CD4-positive, alpha-beta memory T cell (primary cell): ENCODE data around the gene SIDT1. TPM values are rescaled to one million over a fixed set of nuclear protein-coding genes. Genes with fewer than 3 reads are reported as not detected.

Source experiments
- CTCF ChIA-PET: fragments of 350-600 bp; sonication (Branson Sonifier 250); formaldehyde crosslinking; loops from one replicate; lab custom pipeline; 2021; ENCODE audit warnings: inconsistent platforms; ENCODE audit not compliant: partially characterized antibody; lab: Charles Lee
- POLR2A ChIA-PET: fragments of 350-600 bp; sonication (Branson Sonifier 250); formaldehyde crosslinking; loops from one replicate; lab custom pipeline; 2021; ENCODE audit not compliant: partially characterized antibody; lab: Charles Lee
- DNase-seq, 5 donors: peaks; one replicate each; pipeline versions ENCODE4 v3.0.0 to v3.0.0-alpha.2; 2020 to 2022; ENCODE audit warnings: mixed read lengths in 1 of 5
- H3K27ac ChIP-seq: one replicate; pipeline ENCODE4 v1.7.0; 2013; ENCODE audit warnings: low read depth, low read length
- H3K27me3 ChIP-seq: 2 replicates; pipeline ENCODE4 v1.7.0; 2013; ENCODE audit warnings: mild to moderate bottlenecking, low read length, moderate library complexity; ENCODE audit not compliant: insufficient read depth
- H3K36me3 ChIP-seq: 2 replicates; pipeline ENCODE4 v1.7.0; 2013; ENCODE audit warnings: mild to moderate bottlenecking, low read length, moderate library complexity; ENCODE audit not compliant: insufficient read depth
- H3K4me1 ChIP-seq: 2 replicates; pipeline ENCODE4 v1.7.0; 2013; ENCODE audit warnings: mild to moderate bottlenecking, low read length, moderate library complexity; ENCODE audit not compliant: insufficient read depth
- H3K4me3 ChIP-seq, 2 donors: one replicate each; pipeline ENCODE4 v1.7.0; 2013; ENCODE audit warnings: low read length in 2 of 2, mild to moderate bottlenecking in 1 of 2
- H3K9me3 ChIP-seq, 2 donors: one replicate each; pipeline ENCODE4 v1.7.0; 2013; ENCODE audit warnings: low read length in 2 of 2, control low read depth in 1 of 2; ENCODE audit not compliant: control insufficient read depth in 1 of 2
- H3K27ac Mint-ChIP-seq, 7 donors: one replicate each; pipeline ENCODE4 v1.8.0; 2020 to 2021; ENCODE audit warnings: mixed read lengths in 7 of 7, mild to moderate bottlenecking in 6 of 7, inconsistent platforms in 3 of 7, moderate library complexity in 3 of 7
- H3K27me3 Mint-ChIP-seq, 2 donors: one replicate each; pipeline ENCODE4 v1.8.0; 2020 to 2021; ENCODE audit warnings: mixed read lengths in 2 of 2
- H3K36me3 Mint-ChIP-seq, 2 donors: one replicate each; pipeline ENCODE4 v1.8.0; 2020 to 2021; ENCODE audit warnings: mixed read lengths in 2 of 2, inconsistent platforms in 1 of 2, mild to moderate bottlenecking in 1 of 2
- H3K4me1 Mint-ChIP-seq, 4 donors: one replicate each; pipeline ENCODE4 v1.8.0; 2020 to 2021; ENCODE audit warnings: mixed read lengths in 4 of 4, mild to moderate bottlenecking in 1 of 4
- H3K4me3 Mint-ChIP-seq, 8 donors: one replicate each; pipeline ENCODE4 v1.8.0; 2020 to 2021; ENCODE audit warnings: mixed read lengths in 8 of 8, mild to moderate bottlenecking in 7 of 8, moderate library complexity in 6 of 8, inconsistent platforms in 3 of 8
- H3K9me3 Mint-ChIP-seq, 8 donors: one replicate each; pipeline ENCODE4 v1.8.0; 2020 to 2021; ENCODE audit warnings: mixed read lengths in 8 of 8, mild to moderate bottlenecking in 5 of 8, inconsistent platforms in 3 of 8, moderate library complexity in 1 of 8
- intact Hi-C: fragments of 100-400 bp; cut with micrococcal nuclease; formaldehyde crosslinking; loops from one replicate; pipeline ENCODE4 v1.15.1; 2023
- polyA plus RNA-seq, 2 donors: library from polyadenylated mRNA; unstranded; fragments of 300-500 nt; fragmentation: Illumina TruSeq; gene quantifications; one replicate each; pipeline ENCODE4 v1.2.3, GENCODE V29; 2021
- total RNA-seq, 2 experiments: library from RNA; stranded (reverse); gene quantifications; one replicate each; pipeline ENCODE4 v1.2.3, GENCODE V29; 2021

Gene SIDT1
- total and polyA plus RNA-seq, 4 experiments from 2014 or later = 12.1 to 56.1 (median 39.2) TPM

DNA sequence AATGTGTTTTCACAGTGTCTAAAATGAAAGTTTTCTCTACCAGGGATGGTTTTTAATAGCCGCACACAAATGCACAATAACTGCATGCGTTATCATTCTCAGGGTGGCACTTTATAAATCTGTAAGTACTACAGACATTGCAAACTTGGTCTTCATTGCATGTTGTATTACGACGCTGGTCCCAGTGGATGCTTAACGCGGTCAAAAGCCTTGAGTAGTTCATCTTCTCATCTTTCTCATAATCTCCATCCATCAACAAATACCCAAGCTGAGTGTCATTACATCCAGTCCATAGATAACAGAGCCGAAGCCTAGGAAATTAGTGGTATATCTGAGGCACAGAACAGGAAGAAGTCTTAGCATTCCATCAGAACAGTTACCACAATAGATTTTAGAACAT is 91.5 kb downstream of the SIDT1 start:
- H3K36me3 Mint-ChIP-seq = peaks cover 76 to 80% of the 10 kb centered on the region in 2 donors
- H3K27me3 Mint-ChIP-seq = no peaks in the 10 kb centered on the region
- H3K4me1 Mint-ChIP-seq = peaks cover 0 to 2% (median 0%) of the 10 kb centered on the region in 4 donors
- Histone ChIP-seq H3K4me3 (no peak overlapping the region), H3K27me3 (no peaks in the 10 kb centered on the region), H3K9me3 (no peaks in the 10 kb centered on the region), H3K27ac (no peak overlapping the region), H3K4me1 (no peaks in the 10 kb centered on the region), H3K36me3 (peaks cover 55% of the 10 kb centered on the region)
- intact Hi-C loops = no loop called here
- CTCF ChIA-PET = no interaction called here
- no peak overlapping the region for H3K4me3 Mint-ChIP-seq
- POLR2A ChIA-PET = no interaction called here
- H3K27ac Mint-ChIP-seq = peak overlapping the region in 1 of 7 donors; percentile 37
- DNase-seq = no peak
- no peaks in the 10 kb centered on the region for H3K9me3 Mint-ChIP-seq

GRCh38 chr3:113625834-113626233 is 93.5 kb downstream of the SIDT1 start:
- ChIA-PET CTCF (no interaction called here), POLR2A (no interaction called here)
- peaks cover 50% of the 10 kb centered on the region for H3K36me3 ChIP-seq
- H3K4me3 ChIP-seq = no peak overlapping the region
- Mint-ChIP-seq H3K36me3 (peaks cover 72 to 78% of the 10 kb centered on the region in 2 donors), H3K27me3 (no peaks in the 10 kb centered on the region), H3K9me3 (no peaks in the 10 kb centered on the region), H3K27ac (peak overlapping the region in 2 of 7 donors; percentile 2 to 10), H3K4me1 (peaks cover 0 to 2% (median 0%) of the 10 kb centered on the region in 4 donors), H3K4me3 (no peak overlapping the region)
- H3K27me3 ChIP-seq = no peaks in the 10 kb centered on the region
- intact Hi-C loops = no loop called here
- no peak for DNase-seq
- H3K4me1 ChIP-seq = no peaks in the 10 kb centered on the region
- H3K27ac ChIP-seq = no peak overlapping the region
- H3K9me3 ChIP-seq = no peaks in the 10 kb centered on the region

- Mint-ChIP-seq H3K4me1 (no peaks in the 10 kb centered on the region), H3K27ac (peak overlapping the region in 5 of 7 donors; percentile 1 to 81 (median 7)), H3K27me3 (no peaks in the 10 kb centered on the region), H3K4me3 (no peak overlapping the region), H3K9me3 (no peaks in the 10 kb centered on the region), H3K36me3 (peaks cover 67 to 73% of the 10 kb centered on the region in 2 donors)
- ChIA-PET POLR2A (no interaction called here), CTCF (no interaction called here)
- Histone ChIP-seq H3K4me1 (no peaks in the 10 kb centered on the region), H3K4me3 (no peak overlapping the region), H3K27me3 (no peaks in the 10 kb centered on the region), H3K36me3 (peaks cover 45% of the 10 kb centered on the region), H3K9me3 (no peaks in the 10 kb centered on the region), H3K27ac (no peak overlapping the region)
- intact Hi-C loops = no loop called here
- no peak for DNase-seq
Observed at GRCh38 chr3:113626503-113627371, 94.4 kb downstream of the SIDT1 start.

GRCh38 chr3:113628316-113628715 is 96.0 kb downstream of the SIDT1 start:
- peaks cover 62 to 69% of the 10 kb centered on the region in 2 donors for H3K36me3 Mint-ChIP-seq
- CTCF ChIA-PET = interaction anchor here (1.0 kb wide), 1 partner anchor 51 kb away, joined by 4 read pairs; no protein-coding TSS in a partner anchor
- no peaks in the 10 kb centered on the region for H3K9me3 Mint-ChIP-seq
- POLR2A ChIA-PET = interaction anchor here (0.6 kb wide), 1 partner anchor 59 kb away, joined by 3 read pairs; no protein-coding TSS in a partner anchor
- no peaks in the 10 kb centered on the region for H3K4me1 Mint-ChIP-seq
- DNase-seq = no peak
- H3K36me3 ChIP-seq = peaks cover 45% of the 10 kb centered on the region
- H3K27me3 ChIP-seq = no peaks in the 10 kb centered on the region
- H3K27ac Mint-ChIP-seq = peak overlapping the region in 1 of 7 donors; percentile 13
- H3K27ac ChIP-seq = no peak overlapping the region
- H3K4me3 ChIP-seq = no peak overlapping the region
- no peaks in the 10 kb centered on the region for H3K27me3 Mint-ChIP-seq
- no peaks in the 10 kb centered on the region for H3K9me3 ChIP-seq
- intact Hi-C loops = no loop called here
- no peaks in the 10 kb centered on the region for H3K4me1 ChIP-seq
- H3K4me3 Mint-ChIP-seq = no peak overlapping the region

DNA sequence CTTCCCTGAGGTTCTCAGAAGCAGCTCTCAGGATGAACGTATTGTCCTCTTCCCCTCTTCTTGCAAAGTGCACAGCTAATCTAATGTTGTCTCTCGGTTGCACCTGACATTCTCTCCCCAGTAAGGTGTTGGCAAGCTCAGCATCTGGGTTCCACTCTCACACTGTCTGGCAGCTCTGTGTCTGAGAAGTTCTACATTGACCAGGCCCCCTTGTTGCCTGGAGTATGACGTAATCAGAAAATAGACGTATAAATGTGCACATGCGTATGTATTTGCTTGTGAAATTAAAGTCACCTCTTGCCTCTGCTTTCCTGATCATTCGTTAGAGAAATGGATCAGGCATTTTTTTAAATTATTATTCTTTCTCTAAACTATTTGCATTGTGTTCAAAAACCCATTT is 96.4 kb downstream of the SIDT1 start:
- Histone ChIP-seq H3K36me3 (peaks cover 41% of the 10 kb centered on the region), H3K27ac (no peak overlapping the region), H3K4me3 (no peak overlapping the region), H3K9me3 (no peaks in the 10 kb centered on the region), H3K27me3 (no peaks in the 10 kb centered on the region), H3K4me1 (no peaks in the 10 kb centered on the region)
- Mint-ChIP-seq H3K4me3 (no peak overlapping the region), H3K27me3 (no peaks in the 10 kb centered on the region), H3K36me3 (peaks cover 57 to 64% of the 10 kb centered on the region in 2 donors), H3K4me1 (no peaks in the 10 kb centered on the region), H3K27ac (no peak overlapping the region), H3K9me3 (no peaks in the 10 kb centered on the region)
- ChIA-PET POLR2A (interaction anchor here (0.6 kb wide), 1 partner anchor 60 kb away, joined by 3 read pairs; no protein-coding TSS in a partner anchor), CTCF (interaction anchor here (1.0 kb wide), 1 partner anchor 52 kb away, joined by 4 read pairs; no protein-coding TSS in a partner anchor)
- intact Hi-C loops = no loop called here
- no peak for DNase-seq

GRCh38 chr3:113629584-113630421 is 97.4 kb downstream of the SIDT1 start:
- H3K36me3 Mint-ChIP-seq = peaks cover 48 to 54% of the 10 kb centered on the region in 2 donors
- no peaks in the 10 kb centered on the region for H3K9me3 Mint-ChIP-seq
- no peak overlapping the region for H3K27ac ChIP-seq
- intact Hi-C loops = no loop called here
- no peaks in the 10 kb centered on the region for H3K27me3 ChIP-seq
- ChIA-PET POLR2A (no interaction called here), CTCF (no interaction called here)
- DNase-seq = no peak
- no peaks in the 10 kb centered on the region for H3K9me3 ChIP-seq
- peak overlapping the region in 1 of 7 donors; percentile 8 for H3K27ac Mint-ChIP-seq
- no peaks in the 10 kb centered on the region for H3K27me3 Mint-ChIP-seq
- no peaks in the 10 kb centered on the region for H3K4me1 ChIP-seq
- H3K36me3 ChIP-seq = peaks cover 31% of the 10 kb centered on the region
- no peaks in the 10 kb centered on the region for H3K4me1 Mint-ChIP-seq
- H3K4me3 ChIP-seq = no peak overlapping the region
- H3K4me3 Mint-ChIP-seq = no peak overlapping the region
